Panc1 (cell line): ENCODE measurements around the gene MRPL2.

Source experiments
- CTCF ChIP-seq: fragments of 450-650 bp; IDR thresholded peaks from 2 replicates; pipeline ENCODE4 v1.5.1; 2017; ENCODE audit warnings: mild to moderate bottlenecking
- POLR2AphosphoS5 ChIP-seq: IDR thresholded peaks from 2 replicates; pipeline ENCODE4 v1.6.1; 2012; ENCODE audit warnings: mild to moderate bottlenecking, low read depth, low read length, moderate library complexity

- no peak for TF ChIP-seq CTCF
- no peak for TF ChIP-seq POLR2AphosphoS5
These were observed 11.2 kb downstream of the MRPL2 start for GRCh38 chr6:43047998-43048397.
